Central memory CD4-positive, alpha-beta T cell (primary cell): ENCODE results near the gene S100P.
"Not testable (repeated sequence)": the region's sequence is repeated elsewhere in the genome, so short reads cannot be mapped to it uniquely, and the experiment has no call there.

Experiments used
- DNase-seq: peaks from one replicate; pipeline ENCODE4 v3.0.0; 2022

Gene S100P

GRCh38 chr4:6699903-6700302, 6.2 kb downstream of the S100P start:
- DNase-seq: no peak

- no peak for DNase-seq
These were observed 7.7 kb downstream of the S100P start for GRCh38 chr4:6701371-6701770.

GRCh38 chr4:6702761-6703160, 9.1 kb downstream of the S100P start:
- DNase-seq: no peak

GRCh38 chr4:6703786-6704185, 10.1 kb downstream of the S100P start:
- DNase-seq: no peak

- DNase-seq: no peak
These were observed 12.0 kb downstream of the S100P start for GRCh38 chr4:6705646-6706045.

- no peak for DNase-seq
These were observed 12.5 kb downstream of the S100P start for GRCh38 chr4:6706173-6706572.

- DNase-seq: peak; percentile 97
These were observed 15.8 kb downstream of the S100P start, which contains the start of gene MRFAP1L1 for GRCh38 chr4:6709230-6710114. Gene MRFAP1L1, minus strand, starts transcription at chr4:6709865. Its CDS starts 236 bp downstream, at chr4:6709629.

GRCh38 chr4:6710282-6710681, 16.6 kb downstream of the S100P start:
- DNase-seq: no peak

GRCh38 chr4:6710996-6711395, 17.3 kb downstream of the S100P start:
- no peak for DNase-seq

- DNase-seq: no peak
These were observed 21.3 kb downstream of the S100P start for GRCh38 chr4:6714954-6715353.

GRCh38 chr4:6715704-6716017, 22.0 kb downstream of the S100P start:
- DNase-seq: no peak

GRCh38 chr4:6716018-6716911, 22.6 kb downstream of the S100P start, which contains the start of gene BLOC1S4:
Gene BLOC1S4, plus strand, starts transcription at chr4:6716174. Its CDS starts 36 bp downstream, at chr4:6716210.
- peak; percentile 91 for DNase-seq

- DNase-seq: no peak
These were observed 23.4 kb downstream of the S100P start for GRCh38 chr4:6716958-6717655.

- DNase-seq: no peak
These were observed 25.4 kb downstream of the S100P start for GRCh38 chr4:6718932-6719610.

GRCh38 chr4:6719611-6720179, 26.0 kb downstream of the S100P start:
- no peak for DNase-seq

- DNase-seq: peak; percentile 68
These were observed 26.6 kb downstream of the S100P start for GRCh38 chr4:6720202-6720699.

- DNase-seq: no peak
These were observed 27.4 kb downstream of the S100P start for GRCh38 chr4:6721121-6721520.

- no peak for DNase-seq
These were observed 29.2 kb downstream of the S100P start for GRCh38 chr4:6722891-6723290.

GRCh38 chr4:6723851-6724250, 30.2 kb downstream of the S100P start:
- no peak for DNase-seq

- no peak for DNase-seq
These were observed 30.9 kb downstream of the S100P start for GRCh38 chr4:6724421-6725111.

GRCh38 chr4:6725427-6725961, 31.8 kb downstream of the S100P start:
- not testable (repeated sequence) for DNase-seq
